BE2C (cell line): Measurements from ENCODE around the gene PAX3.
"Not testable (repeated sequence)": the region's sequence is repeated elsewhere in the genome, so short reads cannot be mapped to it uniquely, and the experiment has no call there.

Experiments
- DNase-seq: peaks from one replicate; pipeline ENCODE4 v3.0.0-alpha.2; 2020
- H3K27me3 ChIP-seq: fragments of 250-450 bp; sonication (Bioruptor Pico); 2 replicates; pipeline ENCODE4 v1.5.1; 2020; ENCODE audit warnings: mild to moderate bottlenecking
- H3K36me3 ChIP-seq: fragments of 250-450 bp; sonication (Bioruptor Pico); 2 replicates; pipeline ENCODE4 v1.5.1; 2020; ENCODE audit warnings: mild to moderate bottlenecking
- H3K4me1 ChIP-seq: fragments of 250-450 bp; sonication (Bioruptor Pico); 2 replicates; pipeline ENCODE4 v1.5.1; 2020
- H3K4me3 ChIP-seq: 2 replicates; pipeline ENCODE4 v1.5.1; 2011; ENCODE audit warnings: low read depth, low read length
- H3K9me3 ChIP-seq: fragments of 250-450 bp; sonication (Bioruptor Pico); 2 replicates; pipeline ENCODE4 v1.5.1; 2020
- TF ChIP-seq, protein P1 (sequence below): IDR thresholded peaks from 2 replicates; pipeline ENCODE4 v1.5.1; 2012; ENCODE audit warnings: mild to moderate bottlenecking, low read depth, low read length

Gene PAX3

DNA sequence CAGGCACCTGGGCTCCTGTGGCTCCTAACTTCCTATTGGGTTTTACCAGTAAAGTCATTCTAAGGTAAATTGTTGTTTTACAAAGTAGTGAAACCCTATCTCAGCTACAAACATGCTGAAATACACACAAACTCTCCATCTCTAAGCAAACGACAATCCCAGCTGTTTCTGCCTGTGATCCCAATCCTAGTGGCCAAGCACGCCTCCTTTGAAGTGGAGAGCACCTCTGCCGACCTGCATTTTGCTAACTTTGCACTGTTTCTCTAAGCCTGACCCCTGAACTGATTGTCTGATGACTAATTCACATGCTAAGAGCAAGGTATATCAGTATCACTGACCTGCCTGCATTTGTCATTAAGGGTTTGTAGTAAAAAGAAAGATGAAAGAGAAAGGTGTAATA lies 124.3 kb downstream of the PAX3 start:
- H3K4me3 ChIP-seq: no peak overlapping the region
- no peaks in the 10 kb centered on the region for H3K9me3 ChIP-seq
- no peaks in the 10 kb centered on the region for H3K4me1 ChIP-seq
- no peaks in the 10 kb centered on the region for H3K36me3 ChIP-seq
- peaks cover 25% of the 10 kb centered on the region for H3K27me3 ChIP-seq
- TF ChIP-seq, protein P1, sequence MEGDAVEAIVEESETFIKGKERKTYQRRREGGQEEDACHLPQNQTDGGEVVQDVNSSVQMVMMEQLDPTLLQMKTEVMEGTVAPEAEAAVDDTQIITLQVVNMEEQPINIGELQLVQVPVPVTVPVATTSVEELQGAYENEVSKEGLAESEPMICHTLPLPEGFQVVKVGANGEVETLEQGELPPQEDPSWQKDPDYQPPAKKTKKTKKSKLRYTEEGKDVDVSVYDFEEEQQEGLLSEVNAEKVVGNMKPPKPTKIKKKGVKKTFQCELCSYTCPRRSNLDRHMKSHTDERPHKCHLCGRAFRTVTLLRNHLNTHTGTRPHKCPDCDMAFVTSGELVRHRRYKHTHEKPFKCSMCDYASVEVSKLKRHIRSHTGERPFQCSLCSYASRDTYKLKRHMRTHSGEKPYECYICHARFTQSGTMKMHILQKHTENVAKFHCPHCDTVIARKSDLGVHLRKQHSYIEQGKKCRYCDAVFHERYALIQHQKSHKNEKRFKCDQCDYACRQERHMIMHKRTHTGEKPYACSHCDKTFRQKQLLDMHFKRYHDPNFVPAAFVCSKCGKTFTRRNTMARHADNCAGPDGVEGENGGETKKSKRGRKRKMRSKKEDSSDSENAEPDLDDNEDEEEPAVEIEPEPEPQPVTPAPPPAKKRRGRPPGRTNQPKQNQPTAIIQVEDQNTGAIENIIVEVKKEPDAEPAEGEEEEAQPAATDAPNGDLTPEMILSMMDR: no peak
- no peak for DNase-seq

DNA sequence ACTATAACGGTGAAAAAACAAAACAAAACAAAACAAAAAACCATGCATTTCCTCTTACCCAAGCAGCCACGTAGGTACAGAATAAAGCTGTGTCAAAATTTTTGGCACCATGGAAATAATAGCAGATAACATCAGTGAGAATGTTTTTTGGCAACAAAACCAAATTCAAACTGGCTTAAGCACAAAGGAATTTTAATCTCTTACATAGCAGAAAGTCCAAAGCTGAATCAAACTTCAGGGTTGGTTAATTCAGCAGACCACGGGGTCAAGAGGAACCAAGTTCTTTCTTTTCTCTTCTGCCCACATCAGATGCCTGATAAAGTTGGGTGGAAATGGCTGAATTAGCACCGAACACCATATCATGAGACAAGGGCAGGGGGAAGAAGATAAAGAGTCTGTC lies 129.5 kb downstream of the PAX3 start:
- no peak for DNase-seq
- H3K27me3 ChIP-seq: 0 out of 2 replicates have a peak, but pooled peaks cover 2% of the 10 kb centered on the region
- H3K36me3 ChIP-seq: no peaks in the 10 kb centered on the region
- no peak overlapping the region for H3K4me3 ChIP-seq
- TF ChIP-seq, protein P1: no peak
- no peaks in the 10 kb centered on the region for H3K9me3 ChIP-seq
- no peaks in the 10 kb centered on the region for H3K4me1 ChIP-seq

GRCh38 chr2:222167762-222168161 lies 131.0 kb downstream of the PAX3 start:
- H3K36me3 ChIP-seq: no peaks in the 10 kb centered on the region
- TF ChIP-seq, protein P1: no peak
- no peaks in the 10 kb centered on the region for H3K4me1 ChIP-seq
- no peak for DNase-seq
- no peaks in the 10 kb centered on the region for H3K9me3 ChIP-seq
- H3K27me3 ChIP-seq: no peaks in the 10 kb centered on the region; the same call in 1 of the 2 replicates
- no peak overlapping the region for H3K4me3 ChIP-seq

GRCh38 chr2:222160944-222161343 lies 137.9 kb downstream of the PAX3 start:
- H3K27me3 ChIP-seq: no peaks in the 10 kb centered on the region; the same call in 1 of the 2 replicates
- H3K4me3 ChIP-seq: no peak overlapping the region
- TF ChIP-seq, protein P1: no peak
- no peak for DNase-seq
- H3K9me3 ChIP-seq: no peaks in the 10 kb centered on the region
- no peaks in the 10 kb centered on the region for H3K4me1 ChIP-seq
- no peaks in the 10 kb centered on the region for H3K36me3 ChIP-seq

DNA sequence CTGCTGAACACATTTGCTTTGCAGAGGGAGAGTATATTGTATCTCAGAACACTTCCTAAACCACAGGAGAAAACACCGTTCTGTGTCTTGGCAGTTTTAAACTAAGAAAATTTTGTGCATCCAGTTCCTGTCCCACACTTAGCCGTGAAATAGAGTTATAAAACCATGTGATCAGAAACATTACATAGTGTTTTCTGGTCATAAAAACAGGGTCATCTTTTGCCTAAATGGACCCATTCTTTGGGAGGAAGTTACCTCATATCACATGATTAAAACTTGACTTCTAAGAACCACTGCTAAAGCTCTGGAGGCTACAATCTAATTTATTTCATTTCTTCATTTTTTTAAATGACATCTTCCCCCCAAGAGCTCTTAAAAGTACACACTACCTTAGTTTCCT lies 138.7 kb downstream of the PAX3 start:
- H3K36me3 ChIP-seq: no peaks in the 10 kb centered on the region
- DNase-seq: no peak
- H3K4me3 ChIP-seq: no peak overlapping the region
- H3K9me3 ChIP-seq: no peaks in the 10 kb centered on the region
- TF ChIP-seq, protein P1: no peak
- no peaks in the 10 kb centered on the region; the same call in 1 of the 2 replicates for H3K27me3 ChIP-seq
- H3K4me1 ChIP-seq: no peaks in the 10 kb centered on the region

GRCh38 chr2:222159221-222159620 lies 139.6 kb downstream of the PAX3 start:
- Histone ChIP-seq H3K27me3 (no peaks in the 10 kb centered on the region; the same call in 1 of the 2 replicates), H3K9me3 (no peaks in the 10 kb centered on the region), H3K36me3 (no peaks in the 10 kb centered on the region), H3K4me3 (no peak overlapping the region), H3K4me1 (no peaks in the 10 kb centered on the region)
- TF ChIP-seq, protein P1: no peak
- DNase-seq: no peak

- H3K4me3 ChIP-seq, H3K36me3 ChIP-seq, H3K27me3 ChIP-seq, H3K4me1 ChIP-seq, H3K9me3 ChIP-seq, DNase-seq: not testable (repeated sequence)
Measured at GRCh38 chr2:222155003-222155664, 143.7 kb downstream of the PAX3 start.
